ENCODE results near the gene KRTAP17-1.
"Not testable (repeated sequence)": the region's sequence is repeated elsewhere in the genome, so short reads cannot be mapped to it uniquely, and the experiment has no call there.

KRTAP17-1 gene

DNA sequence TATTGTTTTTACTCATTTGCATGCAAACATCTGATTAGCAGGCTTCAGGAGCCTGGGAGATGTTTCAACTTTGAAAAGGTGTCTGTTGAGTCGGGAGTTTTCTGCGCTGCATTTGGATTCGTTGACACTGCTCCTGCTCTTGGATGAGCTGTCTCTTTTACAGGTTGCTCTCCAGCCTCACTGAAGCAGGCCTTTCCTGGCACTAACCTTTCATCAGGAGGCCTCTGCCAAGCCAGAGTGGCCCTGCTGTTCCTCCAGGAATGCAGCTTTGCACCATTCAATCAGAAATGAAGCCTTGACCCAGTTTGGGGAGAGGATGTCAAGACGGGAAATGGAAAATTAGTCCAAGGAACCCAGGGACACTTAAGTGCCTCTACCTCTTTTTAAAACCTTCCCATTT, 12.5 kb downstream of the KRTAP17-1 start:
- no peak for DNase-seq (ENCODE audit: low read depth)

DNA sequence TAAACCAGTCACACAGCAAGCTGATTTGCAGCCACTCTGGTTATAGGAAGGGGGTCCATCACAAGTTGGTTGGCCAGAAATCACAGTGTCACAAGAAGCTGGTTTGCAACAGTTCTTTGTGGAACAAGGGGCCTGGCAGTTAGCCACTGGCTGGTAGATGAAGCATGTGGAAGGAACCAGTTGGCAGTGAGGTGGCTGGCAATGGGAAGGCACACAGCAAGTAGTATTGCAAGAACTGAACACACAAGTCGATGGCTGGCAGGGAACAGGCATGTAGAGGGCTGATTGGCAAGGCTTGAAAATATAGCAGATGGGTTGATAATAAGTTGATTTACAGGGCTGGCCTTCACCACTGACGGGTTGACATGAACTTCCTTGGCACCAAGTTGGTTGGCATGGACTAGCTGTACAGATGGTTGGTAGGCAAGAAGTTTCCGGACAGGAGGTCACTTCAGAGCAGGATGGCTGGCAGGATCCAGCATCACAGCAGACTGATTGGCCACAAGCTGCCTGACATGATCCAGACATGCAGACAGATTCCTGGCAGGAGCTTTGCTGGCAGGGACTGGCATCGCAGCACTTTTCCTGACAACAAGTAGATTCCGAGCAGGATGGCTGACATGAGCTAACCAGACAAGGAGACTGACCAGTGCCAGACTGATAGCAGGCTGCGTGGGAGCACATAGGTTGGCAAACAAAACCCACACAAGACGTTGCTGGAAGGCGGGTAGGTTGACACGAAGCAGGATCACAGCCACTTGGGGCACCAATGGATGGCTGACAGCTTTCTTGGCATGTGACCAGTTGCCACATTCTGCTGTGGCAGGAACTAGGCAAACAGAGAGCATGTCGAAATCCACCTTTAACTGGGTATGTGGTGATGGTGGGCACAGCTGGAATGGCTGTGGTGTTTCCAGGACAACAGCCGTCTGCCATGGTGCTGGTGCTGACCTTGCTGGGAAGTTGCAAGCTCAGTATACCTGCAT, 13.3 kb downstream of the KRTAP17-1 start, which contains the start of gene KRTAP29-1:
KRTAP29-1 (minus strand) TSS at position 936 of the 986 bp plus-strand sequence; CDS start at position 936, 0 bp downstream.
- DNase-seq (ENCODE audit: low read depth): no peak

DNA sequence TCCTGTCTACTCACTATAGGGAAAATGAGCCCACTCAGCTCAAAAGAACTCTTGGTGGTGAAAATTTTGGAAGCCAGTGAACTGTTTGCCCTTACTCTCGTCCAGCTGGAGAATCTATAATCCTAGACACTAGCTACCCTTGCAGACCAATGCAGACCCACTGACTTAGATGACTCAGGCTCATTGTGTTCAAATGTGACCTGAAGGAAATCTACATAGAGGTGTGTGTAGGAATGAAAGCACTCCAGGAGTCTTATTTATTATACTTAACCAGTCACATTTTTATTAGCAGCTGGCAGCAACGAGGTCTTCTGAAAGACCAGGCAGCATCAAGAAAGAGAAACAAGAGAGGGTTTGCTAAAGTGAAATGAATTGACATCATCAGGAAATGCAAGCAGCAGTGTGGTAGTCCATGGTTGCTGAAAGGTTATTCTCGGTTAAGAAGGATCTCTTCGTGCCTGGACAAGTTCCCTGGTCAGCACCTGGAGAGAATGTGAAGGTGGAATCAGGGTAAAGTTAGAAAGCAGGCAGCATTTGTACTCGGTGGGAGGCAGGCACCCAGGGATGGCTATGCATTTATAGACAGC, 14.2 kb downstream of the KRTAP17-1 start:
- no peak for DNase-seq (ENCODE audit: low read depth)

DNA sequence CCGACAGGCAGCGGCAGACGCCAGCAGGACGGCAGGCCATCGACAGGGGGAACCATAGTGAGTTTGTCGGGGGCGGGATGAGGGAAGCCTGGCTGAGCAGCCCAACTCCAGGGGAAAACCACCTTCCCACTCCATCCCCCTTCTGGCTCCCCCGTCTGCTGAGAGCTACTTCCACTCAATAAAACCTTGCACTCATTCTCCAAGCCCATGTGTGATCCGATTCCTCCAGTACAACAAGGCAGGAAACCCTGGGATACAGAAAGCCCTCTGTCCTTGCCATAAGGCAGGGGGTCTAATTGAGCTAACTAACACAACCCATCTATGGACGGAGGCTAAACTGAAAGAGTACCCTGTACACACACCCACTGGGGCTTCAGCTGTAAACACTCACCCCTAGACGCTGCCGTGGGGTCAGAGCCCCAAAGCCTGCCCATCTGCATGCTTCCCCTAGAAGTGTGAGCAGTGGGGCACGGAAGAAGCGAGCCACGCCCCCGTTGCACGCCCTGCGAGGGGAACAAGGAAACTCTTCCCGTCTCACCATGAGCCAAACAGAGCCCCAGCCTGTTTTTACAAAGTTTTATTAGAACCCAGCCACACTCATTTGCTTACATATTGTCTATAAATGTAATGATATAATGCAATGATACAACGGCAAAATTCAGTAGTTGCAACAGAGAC, 16.9 kb downstream of the KRTAP17-1 start:
- DNase-seq (ENCODE audit: low read depth): no peak

DNA sequence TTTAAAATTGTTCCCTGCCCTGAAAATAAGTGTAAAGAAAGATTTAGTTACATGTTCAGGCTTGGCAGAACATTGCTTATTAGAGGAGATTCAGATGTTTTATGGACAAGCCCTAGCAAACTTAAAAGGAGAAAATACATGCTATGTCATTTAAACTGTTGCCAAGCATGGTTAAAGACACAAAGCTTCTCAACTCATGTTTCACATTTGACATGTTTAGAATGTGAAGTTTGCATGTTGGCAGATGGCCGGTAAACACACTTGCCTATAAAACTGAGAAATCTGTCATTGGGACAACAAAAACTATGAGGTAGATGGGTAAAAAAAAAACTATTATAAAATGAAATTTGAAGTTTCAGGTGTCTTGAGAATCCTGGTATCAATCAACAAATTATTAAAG, 18.7 kb downstream of the KRTAP17-1 start:
- no peak for DNase-seq (ENCODE audit: low read depth)

DNA sequence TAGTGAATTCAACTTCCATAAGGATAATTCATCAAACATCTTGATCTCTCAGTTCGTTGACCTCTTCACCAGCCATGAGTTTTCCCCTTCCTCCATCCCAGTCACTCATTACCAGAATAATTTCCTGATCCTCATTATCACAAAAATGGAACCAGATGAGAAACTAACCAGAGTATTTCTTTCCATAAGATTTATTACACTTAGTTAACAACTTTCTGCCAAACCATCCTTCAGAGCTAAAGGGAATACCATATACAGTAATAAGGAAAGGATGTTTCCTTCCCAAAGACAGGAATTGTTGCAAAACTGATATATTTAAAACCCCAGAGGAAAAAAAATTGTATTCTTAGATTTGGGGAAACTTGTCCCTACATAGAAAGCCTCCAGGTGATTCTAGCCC, 21.5 kb downstream of the KRTAP17-1 start:
- DNase-seq (ENCODE audit: low read depth): no peak

DNA sequence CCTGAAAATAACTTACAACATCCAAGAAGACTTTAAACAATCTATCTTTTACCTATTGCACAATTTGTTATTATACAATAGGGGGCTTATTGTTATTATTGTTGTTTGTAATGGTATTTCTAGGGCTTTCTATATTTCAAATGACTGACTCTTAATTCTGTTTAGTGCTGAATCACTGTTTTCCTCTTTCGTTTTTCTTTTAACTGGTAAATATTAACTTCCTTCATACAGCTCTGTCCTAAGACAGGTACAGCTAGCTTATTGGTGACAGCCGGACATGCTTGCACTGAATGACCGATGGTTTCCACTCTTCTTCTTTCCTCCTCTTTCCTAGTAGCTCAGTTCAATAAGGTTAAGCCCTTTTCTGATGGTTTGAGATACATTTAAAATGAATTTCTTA, 28.5 kb downstream of the KRTAP17-1 start:
- no peak for DNase-seq (ENCODE audit: low read depth)

DNA sequence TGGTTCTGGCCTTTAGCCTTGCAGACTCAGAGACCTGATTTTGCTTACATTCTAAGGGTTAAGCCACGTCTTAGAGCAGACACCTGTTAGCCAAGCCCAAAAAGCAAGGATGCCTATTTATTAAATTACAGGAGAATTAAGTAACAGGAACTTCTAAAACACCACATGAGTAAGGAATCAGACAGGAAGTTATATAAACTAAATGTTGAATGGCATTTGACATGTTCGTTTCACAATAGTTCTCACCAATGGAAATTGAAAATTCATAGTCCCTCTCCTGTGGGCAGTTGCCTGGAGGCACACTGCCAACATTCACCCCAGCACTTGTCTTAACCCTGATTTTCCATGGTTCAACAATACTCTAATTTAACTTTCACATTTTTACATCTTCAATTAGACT, 31.0 kb downstream of the KRTAP17-1 start:
- peak; percentile 41 for DNase-seq (ENCODE audit: low read depth)

DNA sequence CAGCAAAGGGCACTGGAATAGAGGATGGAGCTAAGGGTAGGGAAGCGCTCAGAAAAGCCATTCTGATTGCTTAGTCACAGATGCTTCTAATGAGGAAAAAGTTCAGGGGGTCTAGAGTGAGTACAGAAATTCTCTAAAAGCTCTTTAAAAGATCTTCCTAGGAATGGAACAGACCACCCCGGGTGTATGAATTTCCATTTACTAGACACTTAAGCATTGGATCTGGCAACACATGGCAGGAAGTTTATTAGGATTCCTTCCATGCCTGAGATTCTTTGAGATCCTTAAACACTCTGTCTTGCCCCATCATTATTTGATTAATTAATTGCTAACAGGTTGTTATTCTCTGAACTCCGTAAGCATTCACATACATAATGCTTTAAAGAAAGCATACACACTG, 31.5 kb downstream of the KRTAP17-1 start:
- DNase-seq (ENCODE audit: low read depth): peak; percentile 45

DNA sequence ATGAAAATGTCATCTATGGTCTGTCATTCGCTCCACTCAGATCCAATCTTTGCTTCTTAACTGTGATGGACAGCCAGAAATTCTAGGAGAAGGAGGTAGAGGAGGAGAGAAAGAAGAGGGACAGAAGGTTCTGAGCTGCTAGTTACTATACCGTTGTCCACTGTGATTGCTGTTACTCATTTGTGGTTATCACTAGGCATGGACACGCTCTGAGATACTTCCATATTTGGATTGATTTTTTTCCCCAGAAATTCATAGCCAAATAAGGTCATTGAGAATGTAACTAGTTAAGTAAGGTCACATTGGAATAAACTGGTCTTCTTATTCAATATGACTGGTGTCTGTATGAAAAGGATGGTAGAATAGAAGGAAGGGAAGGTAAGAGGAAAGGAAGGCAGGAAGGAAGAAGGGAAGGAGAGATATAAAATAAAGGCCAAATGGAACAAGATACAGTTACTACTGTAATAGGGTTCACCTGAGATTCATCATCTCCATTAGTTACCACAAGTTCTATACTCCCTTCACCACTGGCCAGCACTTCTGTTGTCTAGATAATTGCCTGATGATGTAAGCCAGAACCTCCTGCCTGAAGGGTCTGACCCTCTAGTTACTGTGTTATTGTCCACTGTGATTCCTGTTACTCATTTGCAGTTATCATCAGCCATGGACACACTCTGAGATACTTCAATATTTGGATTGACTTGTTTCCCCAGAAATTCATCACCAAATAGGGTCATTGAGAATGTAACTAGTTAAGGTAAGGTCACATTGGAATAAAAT, 37.1 kb downstream of the KRTAP17-1 start:
- DNase-seq (ENCODE audit: low read depth): no peak

DNA sequence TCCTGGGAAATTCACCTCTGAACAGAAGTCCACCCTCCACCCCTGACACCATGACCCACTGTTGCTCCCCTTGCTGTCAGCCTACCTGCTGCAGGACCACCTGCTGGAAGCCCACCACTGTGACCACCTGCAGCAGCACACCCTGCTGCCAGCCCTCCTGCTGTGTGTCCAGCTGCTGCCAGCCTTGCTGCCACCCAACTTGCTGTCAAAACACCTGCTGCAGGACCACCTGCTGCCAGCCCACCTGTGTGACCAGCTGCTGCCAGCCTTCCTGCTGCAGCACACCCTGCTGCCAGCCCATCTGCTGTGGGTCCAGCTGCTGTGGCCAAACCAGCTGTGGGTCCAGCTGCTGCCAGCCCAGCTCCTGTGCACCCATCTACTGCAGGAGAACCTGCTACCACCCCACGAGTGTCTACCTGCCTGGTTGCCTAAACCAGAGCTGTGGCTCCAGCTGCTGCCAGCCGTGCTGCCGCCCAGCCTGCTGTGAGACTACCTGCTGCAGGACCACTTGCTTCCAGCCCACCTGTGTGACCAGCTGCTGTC, 39.8 kb downstream of the KRTAP17-1 start, which contains the start of gene KRTAP9-7:
KRTAP9-7 (plus strand) TSS at position 51 of the 543 bp plus-strand sequence; CDS start at position 51, 0 bp downstream.
- DNase-seq (ENCODE audit: low read depth): not testable (repeated sequence)

DNA sequence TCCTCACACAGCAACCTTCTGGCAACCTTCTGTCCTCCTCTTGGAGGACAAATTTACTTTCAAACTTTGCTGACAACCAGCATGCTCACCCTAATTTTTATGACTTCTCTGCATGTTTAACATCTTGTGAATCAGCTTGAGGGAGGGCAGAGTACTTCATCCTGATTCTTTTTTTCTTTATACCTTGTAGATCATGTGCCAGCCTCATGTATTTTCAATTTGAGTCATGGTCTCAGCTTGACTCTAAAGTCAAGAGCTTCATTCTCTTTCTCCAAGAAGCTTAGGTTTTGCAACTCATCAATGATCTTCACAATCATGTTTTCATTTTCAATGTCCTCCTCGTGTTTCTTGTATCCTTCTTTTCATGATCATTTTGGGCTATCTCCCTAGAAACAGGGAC, 43.7 kb downstream of the KRTAP17-1 start:
- DNase-seq (ENCODE audit: low read depth): no peak

DNA sequence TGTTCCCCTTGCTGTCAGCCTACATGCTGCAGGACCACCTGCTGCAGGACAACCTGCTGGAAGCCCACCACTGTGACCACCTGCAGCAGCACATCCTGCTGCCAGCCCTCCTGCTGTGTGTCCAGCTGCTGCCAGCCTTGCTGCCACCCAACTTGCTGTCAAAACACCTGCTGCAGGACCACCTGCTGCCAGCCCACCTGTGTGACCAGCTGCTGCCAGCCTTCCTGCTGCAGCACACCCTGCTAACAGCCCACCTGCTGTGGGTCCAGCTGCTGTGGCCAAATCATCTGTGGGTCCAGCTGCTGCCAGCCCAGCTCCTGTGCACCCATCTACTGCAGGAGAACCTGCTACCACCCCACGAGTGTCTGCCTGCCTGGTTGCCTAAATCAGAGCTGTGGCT, 44.2 kb downstream of the KRTAP17-1 start:
- DNase-seq (ENCODE audit: low read depth): not testable (repeated sequence)

DNA sequence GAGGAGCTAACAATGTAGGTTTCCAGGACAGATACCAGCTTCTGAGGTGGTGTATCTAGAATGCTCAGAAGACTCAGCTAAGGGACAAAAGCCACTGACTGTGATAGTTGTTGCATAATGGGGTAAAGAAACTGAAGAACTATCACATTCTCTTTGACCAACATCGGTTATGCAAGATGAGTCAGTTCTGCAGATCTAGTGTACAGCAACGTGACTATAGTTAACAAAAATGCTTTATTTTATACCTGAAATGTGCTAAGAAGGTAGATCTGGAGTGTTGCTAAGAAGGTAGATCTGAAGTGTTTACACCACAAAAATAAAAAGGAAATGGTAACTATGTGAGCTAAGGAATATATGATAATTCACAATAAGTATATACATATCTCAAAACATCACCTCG, 47.8 kb downstream of the KRTAP17-1 start:
- DNase-seq (ENCODE audit: low read depth): peak; percentile 20

DNA sequence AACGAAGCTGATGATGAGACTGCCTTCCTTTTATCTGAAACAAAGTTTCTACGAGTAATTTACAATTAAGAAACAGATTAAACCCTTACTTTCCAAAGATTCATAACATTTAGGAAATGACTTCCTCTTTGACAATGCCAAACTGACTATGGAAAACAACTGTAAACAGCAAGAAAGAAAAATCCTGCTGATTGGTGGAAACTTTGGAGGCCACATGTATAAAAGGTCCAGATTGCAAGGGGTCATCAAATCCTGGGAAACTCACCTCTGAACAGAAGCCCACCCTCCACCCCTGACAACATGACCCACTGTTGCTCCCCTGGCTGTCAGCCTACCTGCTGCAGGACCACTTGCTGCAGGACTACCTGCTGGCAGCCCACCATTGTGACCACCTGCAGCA, 50.4 kb downstream of the KRTAP17-1 start, which contains the start of gene KRTAP9-6:
KRTAP9-6 (plus strand) TSS at position 301 of the 400 bp plus-strand sequence; CDS start at position 301, 0 bp downstream.
- no peak for DNase-seq (ENCODE audit: low read depth)

All from iris pigment epithelial cell (primary cell).